ENCODE data around the gene ZNF423.
A peak's percentile ranks its signal among the peaks of the same experiment; 100 is the strongest.

ZNF423 gene

GRCh38 chr16:49706620-49707355, 149.1 kb downstream of the ZNF423 start:
- TF ChIP-seq, protein P1, sequence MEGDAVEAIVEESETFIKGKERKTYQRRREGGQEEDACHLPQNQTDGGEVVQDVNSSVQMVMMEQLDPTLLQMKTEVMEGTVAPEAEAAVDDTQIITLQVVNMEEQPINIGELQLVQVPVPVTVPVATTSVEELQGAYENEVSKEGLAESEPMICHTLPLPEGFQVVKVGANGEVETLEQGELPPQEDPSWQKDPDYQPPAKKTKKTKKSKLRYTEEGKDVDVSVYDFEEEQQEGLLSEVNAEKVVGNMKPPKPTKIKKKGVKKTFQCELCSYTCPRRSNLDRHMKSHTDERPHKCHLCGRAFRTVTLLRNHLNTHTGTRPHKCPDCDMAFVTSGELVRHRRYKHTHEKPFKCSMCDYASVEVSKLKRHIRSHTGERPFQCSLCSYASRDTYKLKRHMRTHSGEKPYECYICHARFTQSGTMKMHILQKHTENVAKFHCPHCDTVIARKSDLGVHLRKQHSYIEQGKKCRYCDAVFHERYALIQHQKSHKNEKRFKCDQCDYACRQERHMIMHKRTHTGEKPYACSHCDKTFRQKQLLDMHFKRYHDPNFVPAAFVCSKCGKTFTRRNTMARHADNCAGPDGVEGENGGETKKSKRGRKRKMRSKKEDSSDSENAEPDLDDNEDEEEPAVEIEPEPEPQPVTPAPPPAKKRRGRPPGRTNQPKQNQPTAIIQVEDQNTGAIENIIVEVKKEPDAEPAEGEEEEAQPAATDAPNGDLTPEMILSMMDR (IDR thresholded peaks at IDR 0.05; ENCODE audit: borderline replicate concordance, insufficient read depth, low read depth, low read length): no peak
- H3K4me3 ChIP-seq (ENCODE audit: low read depth, low read length): no peak overlapping the region

DNA sequence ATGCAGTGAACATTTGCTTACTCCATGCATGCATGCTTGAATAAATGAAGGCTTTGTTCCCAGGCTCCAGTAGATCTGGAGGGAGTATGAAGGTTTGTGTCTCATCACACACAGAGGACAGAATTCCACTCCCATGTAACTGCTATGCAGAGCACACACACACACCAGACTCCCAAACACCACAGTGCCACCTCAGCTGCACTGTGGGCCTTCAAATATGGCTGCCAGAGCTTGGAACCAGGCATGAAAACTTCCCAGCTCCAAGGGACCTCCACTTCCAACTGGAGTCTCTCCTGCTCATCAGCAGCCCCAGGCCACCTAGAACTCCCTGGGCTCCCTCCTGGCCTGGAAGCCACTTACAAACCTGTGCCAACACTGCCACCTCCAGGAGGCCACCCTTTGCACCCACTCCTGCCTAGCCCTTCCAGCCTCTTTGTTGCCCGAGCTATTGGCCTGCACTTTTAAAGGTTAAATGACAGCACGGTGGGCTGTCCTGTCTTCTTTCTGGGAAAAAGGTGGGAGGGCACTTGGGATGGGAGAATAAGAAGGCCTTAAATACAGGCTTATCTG, 151.2 kb downstream of the ZNF423 start:
- TF ChIP-seq, protein P1 (IDR thresholded peaks at IDR 0.05; ENCODE audit: borderline replicate concordance, insufficient read depth, low read depth, low read length): peak; percentile 34; the same call in 1 of the 2 replicates
- no peak overlapping the region for H3K4me3 ChIP-seq (ENCODE audit: low read depth, low read length)

- H3K4me3 ChIP-seq (ENCODE audit: low read depth, low read length): no peak overlapping the region
- TF ChIP-seq, protein P1 (IDR thresholded peaks at IDR 0.05; ENCODE audit: borderline replicate concordance, insufficient read depth, low read depth, low read length): no peak
Observed at GRCh38 chr16:49703483-49703882, 152.4 kb downstream of the ZNF423 start.

DNA sequence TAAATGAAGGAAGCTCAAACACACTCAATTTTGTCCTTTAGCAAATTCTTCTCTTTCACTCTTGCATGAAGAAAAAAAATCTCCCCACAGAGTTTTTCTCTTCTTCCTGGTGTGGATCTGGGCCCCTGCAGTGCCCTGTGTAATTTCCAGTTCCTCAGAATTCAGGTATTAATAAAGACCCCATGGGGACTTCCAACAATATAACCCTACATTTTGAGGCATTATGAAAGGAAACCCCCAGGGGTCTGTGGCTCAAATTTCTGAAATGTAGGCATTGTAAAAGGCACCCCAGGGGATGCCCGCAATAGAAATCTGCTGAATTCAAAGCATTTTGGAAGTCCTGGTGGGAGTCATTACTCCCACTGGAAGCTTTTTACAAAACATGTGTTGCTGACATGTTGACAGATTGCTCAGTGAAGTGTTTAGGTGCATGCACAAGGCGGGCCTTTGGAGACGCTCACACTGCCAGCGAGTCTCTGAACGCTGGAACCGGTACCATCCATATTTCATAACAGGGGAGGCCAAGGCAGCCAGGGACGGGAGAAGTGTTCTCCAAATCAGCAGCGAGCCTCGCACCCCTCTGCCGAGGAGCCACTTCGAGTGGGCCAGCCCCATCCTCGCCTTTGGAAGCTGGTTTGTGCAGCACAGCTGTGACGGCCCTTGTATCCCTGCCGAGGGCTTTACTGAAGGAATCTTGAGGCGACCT, 154.0 kb downstream of the ZNF423 start:
- H3K4me3 ChIP-seq (ENCODE audit: low read depth, low read length): no peak overlapping the region
- TF ChIP-seq, protein P1 (IDR thresholded peaks at IDR 0.05; ENCODE audit: borderline replicate concordance, insufficient read depth, low read depth, low read length): no peak

- TF ChIP-seq, protein P1 (IDR thresholded peaks at IDR 0.05; ENCODE audit: borderline replicate concordance, insufficient read depth, low read depth, low read length): no peak
- no peak overlapping the region for H3K4me3 ChIP-seq (ENCODE audit: low read depth, low read length)
Observed at GRCh38 chr16:49701065-49701685, 154.7 kb downstream of the ZNF423 start.

DNA sequence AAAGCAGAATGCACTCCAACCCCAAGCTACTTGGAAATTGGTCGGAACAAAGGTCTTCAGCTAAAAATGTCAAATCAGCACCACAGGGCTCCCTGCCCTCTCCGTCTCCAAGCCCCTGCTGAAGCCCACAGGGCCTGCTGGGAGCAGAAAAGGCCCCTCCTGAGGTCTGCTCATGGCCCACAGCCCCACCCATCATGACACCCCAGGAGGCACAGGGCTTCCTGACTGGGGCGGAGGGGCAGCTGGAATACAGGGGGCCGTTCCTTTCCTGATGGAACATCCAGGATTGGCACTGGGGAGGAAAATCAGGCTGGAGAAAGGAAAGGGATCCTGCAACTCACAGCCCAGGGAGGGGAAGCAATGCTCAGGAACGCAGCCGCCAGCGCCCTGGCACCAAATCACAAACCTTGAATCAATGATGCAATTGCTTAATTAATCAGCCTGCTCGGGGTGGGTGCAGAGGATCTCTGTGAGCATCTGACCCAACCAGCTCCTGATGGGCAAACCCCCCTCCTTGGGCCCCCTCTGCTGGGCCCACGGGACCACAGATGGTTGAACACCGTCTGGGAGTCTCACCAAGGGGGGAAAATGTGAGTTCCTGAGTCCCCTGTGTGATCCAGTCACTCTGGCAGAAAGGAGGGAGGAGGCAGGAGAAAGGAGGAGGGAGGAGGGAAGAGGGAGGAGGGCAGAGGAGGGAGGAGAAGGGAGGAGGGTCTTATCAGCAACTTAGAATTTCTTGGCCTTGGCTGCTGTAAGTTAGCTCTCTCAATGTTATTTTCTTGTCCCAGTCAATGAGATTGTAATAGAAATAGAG, 155.5 kb downstream of the ZNF423 start:
- TF ChIP-seq, protein P1 (IDR thresholded peaks at IDR 0.05; ENCODE audit: borderline replicate concordance, insufficient read depth, low read depth, low read length): no peak
- H3K4me3 ChIP-seq (ENCODE audit: low read depth, low read length): no peak overlapping the region

Measured in GM12875 (cell line).